Psoas muscle (tissue), 8 donors: ENCODE results near the gene ME1. TPM values are rescaled to one million over a fixed set of nuclear protein-coding genes. Genes with fewer than 3 reads are reported as not detected.

Source experiments
- ATAC-seq, 4 donors: fragments of 200-7000 bp; cut with Tn5 transposase; one replicate each; pipeline ENCODE4 v1.9.1; 2020; ENCODE audit warnings: moderate library complexity in 3 of 4, mild to moderate bottlenecking in 2 of 4
- DNase-seq, 2 donors: peaks; one replicate each; pipeline ENCODE4 v3.0.0-alpha.2; 2020
- H3K27ac ChIP-seq: fragments of 200-600 bp; one replicate; pipeline ENCODE4 v1.8.0; 2022
- H3K27me3 ChIP-seq, 3 donors: fragments of 200-600 bp in 1 of 3; one replicate each; pipeline versions ENCODE4 v1.6.1 to v1.8.0; 2013 to 2022; ENCODE audit warnings: low read length in 2 of 3, mild to moderate bottlenecking in 2 of 3, moderate library complexity in 1 of 3; ENCODE audit not compliant: insufficient read depth in 3 of 3
- H3K36me3 ChIP-seq, 2 donors: fragments of 200-600 bp in 1 of 2; one replicate each; pipeline versions ENCODE4 v1.6.1 to v1.8.0; 2013 to 2022; ENCODE audit warnings: low read depth in 1 of 2, mild to moderate bottlenecking in 1 of 2, moderate library complexity in 1 of 2; ENCODE audit not compliant: insufficient read depth in 1 of 2
- H3K4me1 ChIP-seq: fragments of 200-600 bp; one replicate; pipeline ENCODE4 v1.8.0; 2022
- H3K4me3 ChIP-seq: fragments of 200-600 bp; one replicate; pipeline ENCODE4 v1.8.0; 2022; ENCODE audit warnings: mild to moderate bottlenecking
- H3K9me3 ChIP-seq: fragments of 200-600 bp; one replicate; pipeline ENCODE4 v1.8.0; 2022
- CTCF ChIP-seq: fragments of 200-600 bp; IDR thresholded peaks from one replicate; pipeline ENCODE4 v1.8.0; 2022; ENCODE audit warnings: antibody characterized with exemption
- WGBS, 3 donors: extraction: QIAGEN DNeasy Blood & Tissue Kit; methylation state at CpG; one replicate each; pipeline versions ENCODE4 v1.1.6 to v1.1.7; 2013; 5-methylcytosine and 5-hydroxymethylcytosine counted together
- intact Hi-C, 2 donors: fragments of 100-400 bp; cut with DNase I; formaldehyde crosslinking; loops; one replicate each; pipeline versions ENCODE4 v1.11.0 to v1.14.2; 2022
- polyA plus RNA-seq, 3 donors: library from polyadenylated mRNA; stranded (reverse); fragments of 200-250 nt; gene quantifications; one replicate each; pipeline ENCODE4 v1.2.3, GENCODE V29; 2013
- total RNA-seq, 4 donors: library from RNA; stranded (reverse); fragmentation: NEBNext Ultra II Directional in 2 of 4; extraction: Animal tissue kit (Norgen Biotek cat#: 25700) in 2 of 4; gene quantifications; one replicate each; pipeline versions ENCODE4 v1.2.1 to v1.2.4, GENCODE V29; 2021 to 2023
- donor health status: healthy with polysubstance abuse.
- donor health status: DM: no; HTN: no; CAD: no; lungs with moderate emphysema.
- donor health status: Bipolar disorder and iron deficiency.
- donor health status: healthy.
- donor health status: DM: yes; HTN: yes; CAD: no.
- donor health status: DM: no; HTN: no; CAD: no.
- donor health status: DM: no; HTN: no; CAD: no.
- donor health status: DM: yes; HTN: yes; CAD: no.

ME1 gene
- total and polyA plus RNA-seq, 7 donors: 13.5 to 52.2 (median 33.2) TPM

GRCh38 chr6:83413068-83413467 lies 17.8 kb downstream of the ME1 start:
- H3K27ac ChIP-seq: no peak overlapping the region
- no peaks in the 10 kb centered on the region for H3K9me3 ChIP-seq
- no peak for TF ChIP-seq CTCF
- WGBS, 3 donors: 92 to 95% (median 93%) methylated on average over 2 of the region's 2 CpGs
- H3K4me3 ChIP-seq: no peak overlapping the region
- no peaks in the 10 kb centered on the region for H3K4me1 ChIP-seq
- ATAC-seq: no peak
- DNase-seq: no peak
- intact Hi-C loops: no loop called here
- H3K27me3 ChIP-seq: no peaks in the 10 kb centered on the region
- H3K36me3 ChIP-seq: peaks cover 0 to 6% of the 10 kb centered on the region in 2 donors

DNA sequence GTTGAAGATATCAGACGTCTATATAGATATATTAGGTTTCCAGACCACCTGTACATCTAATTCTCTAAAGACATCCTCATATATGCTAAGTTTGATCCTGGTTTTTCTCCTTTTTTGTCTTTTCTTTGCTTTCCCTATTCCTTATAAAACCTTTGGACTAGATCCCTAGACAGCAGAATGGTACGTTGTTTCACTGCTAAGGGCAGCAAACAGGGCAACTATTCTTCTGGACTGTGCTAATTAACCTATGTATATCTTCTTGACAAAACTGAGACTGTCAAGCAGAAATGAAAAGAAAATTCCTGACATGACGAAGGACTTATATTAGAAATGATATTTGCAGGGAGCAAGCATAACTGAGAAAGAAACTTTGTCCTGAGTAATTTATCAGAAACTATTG lies 19.1 kb downstream of the ME1 start:
- Histone ChIP-seq H3K36me3 (peaks cover 0 to 13% of the 10 kb centered on the region in 2 donors), H3K4me3 (no peak overlapping the region), H3K27ac (no peak overlapping the region), H3K9me3 (no peaks in the 10 kb centered on the region), H3K4me1 (no peaks in the 10 kb centered on the region), H3K27me3 (no peaks in the 10 kb centered on the region)
- ATAC-seq (no peak), DNase-seq (no peak)
- intact Hi-C loops: no loop called here
- WGBS, 3 donors: 61 to 71% (median 69%) methylated on average over 3 of the region's 3 CpGs
- TF ChIP-seq CTCF: no peak

- DNase-seq (no peak), ATAC-seq (no peak)
- intact Hi-C loops: no loop called here
- no peaks in the 10 kb centered on the region for H3K9me3 ChIP-seq
- peaks cover 0 to 40% of the 10 kb centered on the region in 2 donors for H3K36me3 ChIP-seq
- H3K4me3 ChIP-seq: no peak overlapping the region
- H3K27ac ChIP-seq: no peak overlapping the region
- 75 to 92% (median 89%) methylated on average over 1 of the region's 1 CpG for WGBS, 3 donors
- TF ChIP-seq CTCF: no peak
- H3K27me3 ChIP-seq: no peaks in the 10 kb centered on the region
- H3K4me1 ChIP-seq: no peaks in the 10 kb centered on the region
These were observed 27.7 kb downstream of the ME1 start for GRCh38 chr6:83403191-83403590.

- Histone ChIP-seq H3K9me3 (no peaks in the 10 kb centered on the region), H3K27me3 (no peaks in the 10 kb centered on the region)
- no peak for ATAC-seq
These were observed 41.2 kb downstream of the ME1 start for GRCh38 chr6:83389606-83390005.

More at GRCh38 chr6:83389606-83390005, 41.2 kb downstream of the ME1 start:
- TF ChIP-seq CTCF: no peak
- no peak for DNase-seq
- 75 to 83% (median 76%) methylated on average over 2 of the region's 2 CpGs for WGBS, 3 donors
- H3K4me3 ChIP-seq: no peak overlapping the region
- intact Hi-C loops: no loop called here
- H3K36me3 ChIP-seq: no peaks in the 10 kb centered on the region
- H3K4me1 ChIP-seq: no peaks in the 10 kb centered on the region
- no peak overlapping the region for H3K27ac ChIP-seq
